ENCODE data around the gene TTC9.

The TTC9 gene

GRCh38 chr14:70645892-70646291 is 4.2 kb downstream of the TTC9 start:
- Histone ChIP-seq H2AFZ (ENCODE audit: low read depth) (no peak overlapping the region), H3K79me2 (ENCODE audit: insufficient read depth, low read depth) (no peaks in the 10 kb centered on the region), H3K9ac (no peak overlapping the region), H3K4me1 (ENCODE audit: low read depth, poor library complexity, severe bottlenecking) (no peaks in the 10 kb centered on the region), H3K27me3 (ENCODE audit: insufficient read depth, low read depth) (no peaks in the 10 kb centered on the region), H3K4me3 (IDR thresholded peaks at IDR 0.05; ENCODE audit: insufficient read depth, low read depth, low read length) (no peak overlapping the region), H4K20me1 (ENCODE audit: insufficient read depth) (no peaks in the 10 kb centered on the region), H3K36me3 (ENCODE audit: insufficient read depth) (no peaks in the 10 kb centered on the region), H3K27ac (no peak overlapping the region), H3K4me2 (no peak overlapping the region)
- no peak for TF ChIP-seq CTCF (conservative IDR thresholded peaks at IDR 0.05; ENCODE audit: low read depth, low read length)

- Histone ChIP-seq H3K27ac (no peak overlapping the region), H4K20me1 (ENCODE audit: insufficient read depth) (no peaks in the 10 kb centered on the region), H3K27me3 (ENCODE audit: insufficient read depth, low read depth) (no peaks in the 10 kb centered on the region), H2AFZ (ENCODE audit: low read depth) (no peak overlapping the region), H3K4me2 (no peak overlapping the region), H3K9ac (no peak overlapping the region), H3K4me3 (IDR thresholded peaks at IDR 0.05; ENCODE audit: insufficient read depth, low read depth, low read length) (no peak overlapping the region), H3K79me2 (ENCODE audit: insufficient read depth, low read depth) (no peaks in the 10 kb centered on the region), H3K36me3 (ENCODE audit: insufficient read depth) (no peaks in the 10 kb centered on the region), H3K4me1 (ENCODE audit: low read depth, poor library complexity, severe bottlenecking) (no peaks in the 10 kb centered on the region)
- no peak for TF ChIP-seq CTCF (conservative IDR thresholded peaks at IDR 0.05; ENCODE audit: low read depth, low read length)
Measured at GRCh38 chr14:70646705-70647104, 5.0 kb downstream of the TTC9 start.

- no peak overlapping the region for H2AFZ ChIP-seq (ENCODE audit: low read depth)
- no peaks in the 10 kb centered on the region for H3K36me3 ChIP-seq (ENCODE audit: insufficient read depth)
- TF ChIP-seq CTCF (conservative IDR thresholded peaks at IDR 0.05; ENCODE audit: low read depth, low read length) = no peak
- no peaks in the 10 kb centered on the region for H3K79me2 ChIP-seq (ENCODE audit: insufficient read depth, low read depth)
- no peaks in the 10 kb centered on the region for H4K20me1 ChIP-seq (ENCODE audit: insufficient read depth)
- H3K4me3 ChIP-seq (IDR thresholded peaks at IDR 0.05; ENCODE audit: insufficient read depth, low read depth, low read length) = no peak overlapping the region
- no peaks in the 10 kb centered on the region for H3K27me3 ChIP-seq (ENCODE audit: insufficient read depth, low read depth)
- no peak overlapping the region for H3K9ac ChIP-seq
- H3K4me1 ChIP-seq (ENCODE audit: low read depth, poor library complexity, severe bottlenecking) = no peaks in the 10 kb centered on the region
- no peak overlapping the region for H3K27ac ChIP-seq
- no peak overlapping the region for H3K4me2 ChIP-seq
Measured at GRCh38 chr14:70648346-70648745, 6.6 kb downstream of the TTC9 start.

DNA sequence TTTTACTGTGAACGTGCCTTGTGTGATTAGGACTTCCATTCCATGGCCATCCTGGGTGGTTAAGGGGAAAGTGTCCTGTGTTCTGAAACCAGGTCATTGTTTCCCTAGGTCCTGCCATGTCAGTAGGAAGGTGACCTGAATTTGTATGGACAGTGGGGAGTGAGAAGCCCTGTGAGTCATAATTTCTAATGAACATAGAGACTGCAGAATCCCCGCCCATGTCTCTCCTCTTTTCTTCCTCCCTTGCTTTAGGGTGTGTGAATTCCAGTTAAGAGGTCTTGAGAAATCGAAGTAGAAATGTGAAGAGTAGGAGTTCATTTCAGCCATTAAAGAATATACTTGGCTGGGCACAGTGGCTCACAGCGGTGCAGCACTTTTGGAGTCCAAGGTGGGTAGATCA is 8.1 kb downstream of the TTC9 start:
- Histone ChIP-seq H3K79me2 (ENCODE audit: insufficient read depth, low read depth) (no peaks in the 10 kb centered on the region), H3K4me1 (ENCODE audit: low read depth, poor library complexity, severe bottlenecking) (no peaks in the 10 kb centered on the region), H3K9ac (no peak overlapping the region)

More for the DNA sequence above, 8.1 kb downstream of the TTC9 start:
- H3K4me2 ChIP-seq = no peak overlapping the region
- H3K4me3 ChIP-seq (IDR thresholded peaks at IDR 0.05; ENCODE audit: insufficient read depth, low read depth, low read length) = no peak overlapping the region
- no peak for TF ChIP-seq CTCF (conservative IDR thresholded peaks at IDR 0.05; ENCODE audit: low read depth, low read length)
- H2AFZ ChIP-seq (ENCODE audit: low read depth) = no peak overlapping the region
- no peaks in the 10 kb centered on the region for H3K27me3 ChIP-seq (ENCODE audit: insufficient read depth, low read depth)
- no peaks in the 10 kb centered on the region for H3K36me3 ChIP-seq (ENCODE audit: insufficient read depth)
- H3K27ac ChIP-seq = no peak overlapping the region
- no peaks in the 10 kb centered on the region for H4K20me1 ChIP-seq (ENCODE audit: insufficient read depth)

Data from KMS-11 (cell line).